K562 (cell line): ENCODE measurements around the gene PPP2R2B. TPM values are rescaled to one million over a fixed set of nuclear protein-coding genes. Genes with fewer than 3 reads are reported as not detected.

Experiments
- ATAC-seq: fragments of 200-7000 bp; cut with Tn5 transposase; 3 replicates; pipeline ENCODE4 v1.9.1; 2020; ENCODE audit warnings: moderate library complexity
- BruUV-seq: library from RNA; stranded (reverse); fragments of 400-500 nt; replicated peaks from 2 replicates; lab custom pipeline; 2021; lab: Mats Ljungman, UMichigan
- CTCF ChIA-PET: fragments of 300-600 bp; formaldehyde crosslinking; extraction: SDS; loops from one replicate; lab custom pipeline; 2021; ENCODE audit warnings: low intra/inter-chr PET ratio; lab: Yijun Ruan, JAX
- POLR2A ChIA-PET: fragments of 300-600, 350-650 bp; sonication (Branson Sonifier 250); formaldehyde crosslinking; extraction: SDS; loops from one replicate; lab custom pipeline; 2021; ENCODE audit warnings: antibody characterized with exemption, inconsistent platforms; lab: Yijun Ruan, JAX
- DNase-seq, 4 experiments: peaks; one replicate each; pipeline versions ENCODE4 v3.0.0 to v3.0.0-alpha.2; 2011 to 2018; ENCODE audit warnings: low spot score in 3 of 4, mixed read lengths in 3 of 4; ENCODE audit errors: extremely low read depth in 1 of 4
- FAIRE-seq: peaks from 2 replicates; lab custom pipeline; 2011; peaks lifted over from hg19 to GRCh38; lab: Jason Lieb, UNC
- H2AFZ ChIP-seq: 2 replicates; pipeline ENCODE4 v1.6.0; 2011; ENCODE audit warnings: low read depth, low read length, control low read depth, inconsistent platforms
- H3K27ac ChIP-seq: fragments of 200-600 bp; 3 replicates; pipeline ENCODE4 v1.8.0; 2011; ENCODE audit warnings: low read depth, mild to moderate bottlenecking, control low read depth, inconsistent platforms, low read length, moderate library complexity, mixed read lengths; ENCODE audit errors: extremely low read depth
- H3K27me3 ChIP-seq, 2 experiments: fragments of 300-600 bp in 1 of 2; 2 replicates in 1 of 2; 3 replicates in 1 of 2; pipeline versions ENCODE4 v1.6.0 to v1.8.0; 2011; ENCODE audit warnings: inconsistent platforms in 2 of 2, low read length in 2 of 2, mild to moderate bottlenecking in 1 of 2, mixed read lengths in 1 of 2, moderate library complexity in 1 of 2; ENCODE audit not compliant: control insufficient read depth in 2 of 2, insufficient read depth in 2 of 2
- H3K36me3 ChIP-seq: fragments of 300-600 bp; 3 replicates; pipeline ENCODE4 v1.8.0; 2011; ENCODE audit warnings: mild to moderate bottlenecking, low read length, inconsistent platforms; ENCODE audit not compliant: control insufficient read depth, insufficient read depth
- H3K4me1 ChIP-seq, 2 experiments: fragments of 200-600 bp in 1 of 2; replicated peaks in 1 of 2; 2 replicates in 1 of 2; 3 replicates in 1 of 2; pipeline versions ENCODE4 v1.5.1 to v1.8.0; 2011; ENCODE audit warnings: inconsistent platforms in 2 of 2, low read length in 2 of 2, mild to moderate bottlenecking in 1 of 2, mixed read lengths in 1 of 2, moderate library complexity in 1 of 2; ENCODE audit not compliant: control insufficient read depth in 2 of 2, insufficient read depth in 2 of 2
- H3K4me2 ChIP-seq: 2 replicates; pipeline ENCODE4 v1.6.1; 2011; ENCODE audit warnings: low read length, control low read depth, inconsistent platforms, mixed read lengths; ENCODE audit not compliant: insufficient read depth
- H3K4me3 ChIP-seq: fragments of 200-600 bp; sonication (generic), shearing (Covaris generic); 2 replicates; pipeline ENCODE4 v1.5.1; 2016; ENCODE audit warnings: control low read depth, inconsistent platforms
- H3K79me2 ChIP-seq: fragments of 200-600 bp; 3 replicates; pipeline ENCODE4 v1.8.0; 2011; ENCODE audit warnings: low read length, inconsistent platforms; ENCODE audit not compliant: control insufficient read depth, insufficient read depth
- H3K9ac ChIP-seq, 2 experiments: 2 replicates each; pipeline versions ENCODE4 v1.6.0 to v1.6.1; 2011; ENCODE audit warnings: low read depth in 2 of 2, low read length in 2 of 2, control low read depth in 1 of 2, inconsistent platforms in 1 of 2, mild to moderate bottlenecking in 1 of 2, mixed read lengths in 1 of 2; ENCODE audit not compliant: insufficient read depth in 1 of 2
- H3K9me1 ChIP-seq: one replicate; pipeline ENCODE4 v1.6.0; 2011; ENCODE audit warnings: inconsistent platforms, mild to moderate bottlenecking, low read length, moderate library complexity; ENCODE audit not compliant: control insufficient read depth, insufficient read depth
- H3K9me3 ChIP-seq: replicated peaks from 2 replicates; pipeline ENCODE4 v1.5.1; 2011; ENCODE audit warnings: low read depth, low read length, inconsistent platforms; ENCODE audit not compliant: control insufficient read depth, insufficient read depth
- H4K20me1 ChIP-seq: replicated peaks from 2 replicates; pipeline ENCODE4 v1.6.1; 2011; ENCODE audit warnings: low read length, inconsistent platforms, mixed read lengths; ENCODE audit not compliant: control insufficient read depth, insufficient read depth
- BDP1 ChIP-seq: IDR thresholded peaks from 3 replicates; pipeline ENCODE4 v1.6.1; 2011; ENCODE audit not compliant: insufficient read length, insufficient read depth
- DEAF1 ChIP-seq: fragments of 450-650 bp; formaldehyde crosslinking; IDR thresholded peaks from 2 replicates; pipeline ENCODE4 v1.4.0; 2020; ENCODE audit warnings: mild to moderate bottlenecking, moderate library complexity
- E2F8 ChIP-seq: fragments of 450-650 bp; IDR thresholded peaks from 2 replicates; pipeline ENCODE4 v1.7.1; 2018; ENCODE audit warnings: mild to moderate bottlenecking, low read depth; ENCODE audit not compliant: partially characterized antibody
- HINFP ChIP-seq: fragments of 450-650 bp; conservative IDR thresholded peaks from 2 replicates; pipeline ENCODE4 v1.6.1; 2016; ENCODE audit warnings: missing genetic modification characterization, low read depth, mild to moderate bottlenecking, control low read depth, missing compliant biosample characterization
- HMBOX1 ChIP-seq: sonication (generic); IDR thresholded peaks from 2 replicates; pipeline ENCODE4 v1.6.1; 2016
- HNRNPH1 ChIP-seq: fragments of 200-400 bp; formaldehyde crosslinking; optimal IDR thresholded peaks from 2 replicates; pipeline ENCODE3; 2017; ENCODE audit warnings: low read depth, mild to moderate bottlenecking, low read length, moderate library complexity
- MBD1 ChIP-seq: fragments of 250-450 bp; sonication (Bioruptor Pico); IDR thresholded peaks from 2 replicates; pipeline ENCODE4 v1.8.0; 2022; ENCODE audit warnings: inconsistent platforms
- PHF8 ChIP-seq: fragments of 200-600 bp; sonication (generic); IDR thresholded peaks from 2 replicates; pipeline ENCODE4 v1.6.1; 2012; ENCODE audit warnings: mixed run types, mild to moderate bottlenecking, inconsistent platforms, low read length, moderate library complexity, borderline replicate concordance
- SIRT6 ChIP-seq: IDR thresholded peaks from one replicate; pipeline ENCODE4 v1.6.1; 2012; ENCODE audit warnings: low read depth, mild to moderate bottlenecking, control low read depth, inconsistent platforms, low read length, moderate library complexity
- SMARCE1 ChIP-seq: fragments of 450-650 bp; IDR thresholded peaks from 2 replicates; pipeline ENCODE4 v1.7.1; 2016; ENCODE audit warnings: mild to moderate bottlenecking
- TARDBP ChIP-seq: fragments of 450-650 bp; IDR thresholded peaks from 2 replicates; pipeline ENCODE4 v1.6.1; 2016
- TBP ChIP-seq: optimal IDR thresholded peaks from 2 replicates; pipeline ENCODE3; 2011; ENCODE audit warnings: low read depth, low read length, improper control_type of control experiment
- ZFP30 ChIP-seq: fragments of 250-450 bp; sonication (Bioruptor Pico); IDR thresholded peaks from 2 replicates; pipeline ENCODE4 v1.8.0; 2022; ENCODE audit warnings: moderate library complexity, mild to moderate bottlenecking, inconsistent platforms, borderline replicate concordance
- ZNF224 ChIP-seq: sonication (generic); formaldehyde crosslinking; IDR thresholded peaks from 2 replicates; pipeline ENCODE4 v1.8.0; 2022; ENCODE audit warnings: mild to moderate bottlenecking, missing genetic modification reagents
- ZNF644 ChIP-seq: fragments of 200-800 bp; sonication (Bioruptor generic); IDR thresholded peaks from 2 replicates; pipeline ENCODE4 v1.6.1; 2016; ENCODE audit warnings: low read depth, missing genetic modification characterization, missing compliant biosample characterization
- WGBS: fragments of 100-300 bp; shearing (Covaris generic); methylation state at CpG from one replicate; pipeline ENCODE4 v1.1.6; 2016; ENCODE audit warnings: low coverage, mixed read lengths; ENCODE audit not compliant: insufficient coverage; ENCODE audit errors: missing lambda C conversion rate; 5-methylcytosine and 5-hydroxymethylcytosine counted together
- in situ Hi-C: fragments of 300-500 bp; cut with MboI; formaldehyde crosslinking; loops from 4 replicates; pipeline ENCODE4 v1.15.0; 2018; ENCODE audit warnings: inconsistent platforms, mixed read lengths
- intact Hi-C: fragments of 100-400 bp; cut with micrococcal nuclease; formaldehyde crosslinking; loops from 2 replicates; pipeline ENCODE4 v1.14.2; 2022
- polyA plus RNA-seq, 8 experiments: library from polyadenylated mRNA; depleted of rRNA in 4 of 8; stranded (reverse) in 5 of 8; unstranded in 3 of 8; fragments of >200 nt; fragmentation: Nextera tagmentation in 2 of 8; fragmentation: Illumina TruSeq in 1 of 8; extraction: Ambion mirVana in 2 of 8; extraction: Trizol in 1 of 8; gene quantifications; 2 replicates each; pipeline versions ENCODE4 v1.2.1 to v1.2.3, GENCODE V29; 2011 to 2014; ENCODE audit warnings: inconsistent platforms in 1 of 8, missing spikeins in 1 of 8
- total RNA-seq, 7 experiments: library from RNA; depleted of rRNA in 6 of 7; stranded (reverse); fragments of >200 nt in 6 of 7; fragmentation: Illumina TruSeq in 2 of 7; extraction: Trizol in 2 of 7; gene quantifications; 2 replicates each; pipeline versions ENCODE4 v1.2.1 to v1.2.3, GENCODE V29; 2011 to 2021; ENCODE audit warnings: low replicate concordance in 1 of 7

Gene PPP2R2B
- total and polyA plus RNA-seq, 9 of the 15 experiments (the other 6 are each of a cell fraction or from before 2014, with no cell fraction given): not detected

GRCh38 chr5:146758076-146758475, 120.5 kb downstream of the PPP2R2B start:
- intact Hi-C loops: no loop called here
- DNase-seq (no peak), FAIRE-seq (no peak), ATAC-seq (no peak)
- Histone ChIP-seq H3K9me3 (no peaks in the 10 kb centered on the region), H3K79me2 (no peaks in the 10 kb centered on the region), H3K9ac (no peak overlapping the region), H4K20me1 (no peaks in the 10 kb centered on the region), H3K4me1 (no peaks in the 10 kb centered on the region), H3K4me2 (no peak overlapping the region), H2AFZ (no peak overlapping the region), H3K27ac (no peak overlapping the region), H3K36me3 (no peaks in the 10 kb centered on the region), H3K9me1 (no peaks in the 10 kb centered on the region), H3K27me3 (no peaks in the 10 kb centered on the region), H3K4me3 (no peak overlapping the region)
- 0% methylated on average over 1 of the region's 1 CpG for WGBS
- no TSS peak for BruUV-seq
- CTCF ChIA-PET: no interaction called here
- POLR2A ChIA-PET: interaction anchor here (0.6 to 0.8 kb wide), 2 partner anchors 66 to 636 kb away, joined by 3 read pairs; no protein-coding TSS in a partner anchor
- in situ Hi-C loops: no loop called here
- no peak for TF ChIP-seq HINFP (tag)
- no peak for TF ChIP-seq HNRNPH1
- no peak for TF ChIP-seq SMARCE1
- no peak for TF ChIP-seq ZFP30 (CRISPR knock-in tag)
- no peak for TF ChIP-seq ZNF224 (CRISPR knock-in tag)
- TF ChIP-seq ZNF644: no peak
- TF ChIP-seq BDP1: no peak
- TF ChIP-seq PHF8: no peak
- TF ChIP-seq MBD1 (CRISPR knock-in tag): no peak
- TF ChIP-seq E2F8: no peak
- TF ChIP-seq HMBOX1: no peak
- no peak for TF ChIP-seq SIRT6
- TF ChIP-seq DEAF1 (CRISPR knock-in tag): no peak
- TF ChIP-seq TARDBP: no peak
- TF ChIP-seq TBP: no peak
